WTC11 (cell line): ENCODE measurements around the gene PROM2. TPM values are rescaled to one million over a fixed set of nuclear protein-coding genes. Genes with fewer than 3 reads are reported as not detected.

Experiments
- ATAC-seq: fragments of 200-7000 bp; cut with Tn5 transposase; 2 replicates; pipeline ENCODE4 v1.10.0; 2021; ENCODE audit warnings: mild to moderate bottlenecking, moderate library complexity
- CTCF ChIA-PET: fragments of 300-600 bp; sonication (Branson Sonifier 250); formaldehyde crosslinking; loops from one replicate; lab custom pipeline; 2021; ENCODE audit warnings: antibody characterized with exemption; lab: Charles Lee
- POLR2A ChIA-PET: fragments of 350-600 bp; sonication (Branson Sonifier 250); formaldehyde crosslinking; loops from one replicate; lab custom pipeline; 2021; ENCODE audit warnings: antibody characterized with exemption; lab: Charles Lee
- DNase-seq: peaks from one replicate; pipeline ENCODE4 v3.0.0; 2021; ENCODE audit warnings: low spot score
- H3K27ac Mint-ChIP-seq: 2 replicates; pipeline ENCODE4 v1.8.0; 2021; ENCODE audit warnings: mixed read lengths
- H3K27me3 Mint-ChIP-seq: 2 replicates; pipeline ENCODE4 v1.8.0; 2021; ENCODE audit warnings: low read depth, mild to moderate bottlenecking, moderate library complexity, mixed read lengths
- H3K36me3 Mint-ChIP-seq: 2 replicates; pipeline ENCODE4 v1.8.0; 2021; ENCODE audit warnings: mixed read lengths
- H3K4me1 Mint-ChIP-seq: 2 replicates; pipeline ENCODE4 v1.8.0; 2022; ENCODE audit warnings: mixed read lengths
- H3K4me3 Mint-ChIP-seq: 2 replicates; pipeline ENCODE4 v1.8.0; 2021; ENCODE audit warnings: mild to moderate bottlenecking, moderate library complexity, mixed read lengths
- H3K9me3 Mint-ChIP-seq: 2 replicates; pipeline ENCODE4 v1.8.0; 2021; ENCODE audit warnings: mixed read lengths
- AR ChIP-seq: fragments of 250-450 bp; sonication (Bioruptor Pico); IDR thresholded peaks from 2 replicates; pipeline ENCODE4 v1.9.0; 2021; ENCODE audit warnings: mild to moderate bottlenecking
- ATF3 ChIP-seq: sonication (generic); formaldehyde crosslinking; conservative IDR thresholded peaks from 2 replicates; pipeline ENCODE4 v1.8.1; 2022; ENCODE audit warnings: mild to moderate bottlenecking, missing genetic modification reagents
- CREB1 ChIP-seq: sonication (generic); formaldehyde crosslinking; IDR thresholded peaks from 2 replicates; pipeline ENCODE4 v1.8.0; 2023; ENCODE audit warnings: mild to moderate bottlenecking, missing genetic modification reagents
- CREM ChIP-seq: sonication (generic); formaldehyde crosslinking; IDR thresholded peaks from 2 replicates; pipeline ENCODE4 v1.8.1; 2022; ENCODE audit warnings: mild to moderate bottlenecking, missing genetic modification reagents, moderate library complexity
- E2F4 ChIP-seq: sonication (generic); formaldehyde crosslinking; IDR thresholded peaks from 2 replicates; pipeline ENCODE4 v1.8.1; 2022; ENCODE audit warnings: low read depth, mild to moderate bottlenecking, moderate library complexity, missing genetic modification reagents, borderline replicate concordance
- ELF4 ChIP-seq: sonication (generic); formaldehyde crosslinking; IDR thresholded peaks from 2 replicates; pipeline ENCODE4 v1.8.1; 2022; ENCODE audit warnings: low read depth, mild to moderate bottlenecking, moderate library complexity, missing genetic modification reagents
- ETV6 ChIP-seq: sonication (generic); formaldehyde crosslinking; IDR thresholded peaks from 2 replicates; pipeline ENCODE4 v1.8.1; 2022; ENCODE audit warnings: mild to moderate bottlenecking, missing genetic modification reagents
- FOXJ3 ChIP-seq: sonication (generic); formaldehyde crosslinking; IDR thresholded peaks from 2 replicates; pipeline ENCODE4 v1.9.0; 2021; ENCODE audit warnings: missing genetic modification reagents, mild to moderate bottlenecking, borderline replicate concordance
- GABPB1 ChIP-seq: sonication (generic); formaldehyde crosslinking; IDR thresholded peaks from 2 replicates; pipeline ENCODE4 v1.8.1; 2023; ENCODE audit warnings: mild to moderate bottlenecking, missing genetic modification reagents
- IRF2 ChIP-seq: sonication (generic); formaldehyde crosslinking; IDR thresholded peaks from 2 replicates; pipeline ENCODE4 v1.8.0; 2022; ENCODE audit warnings: low read depth, missing genetic modification reagents, borderline replicate concordance
- JUN ChIP-seq: sonication (generic); formaldehyde crosslinking; IDR thresholded peaks from 2 replicates; pipeline ENCODE4 v1.8.0; 2023; ENCODE audit warnings: mild to moderate bottlenecking, missing genetic modification reagents
- KAT7 ChIP-seq: sonication (generic); formaldehyde crosslinking; IDR thresholded peaks from 2 replicates; pipeline ENCODE4 v1.8.1; 2023; ENCODE audit warnings: missing genetic modification reagents, mild to moderate bottlenecking, borderline replicate concordance
- MLX ChIP-seq: sonication (generic); formaldehyde crosslinking; IDR thresholded peaks from 2 replicates; pipeline ENCODE4 v1.8.1; 2023; ENCODE audit warnings: mild to moderate bottlenecking, missing genetic modification reagents, moderate library complexity
- MXD4 ChIP-seq: fragments of 250-450 bp; sonication (Bioruptor Pico); IDR thresholded peaks from 2 replicates; pipeline ENCODE4 v1.8.0; 2021; ENCODE audit warnings: mild to moderate bottlenecking, moderate library complexity, borderline replicate concordance
- NFYB ChIP-seq: sonication (generic); formaldehyde crosslinking; conservative IDR thresholded peaks from 2 replicates; pipeline ENCODE4 v1.8.0; 2022; ENCODE audit warnings: low read depth, missing genetic modification reagents
- NR3C1 ChIP-seq: sonication (generic); formaldehyde crosslinking; conservative IDR thresholded peaks from 2 replicates; pipeline ENCODE4 v1.8.1; 2023; ENCODE audit warnings: low read depth, mild to moderate bottlenecking, missing genetic modification reagents
- PRDM15 ChIP-seq: sonication (generic); formaldehyde crosslinking; IDR thresholded peaks from 2 replicates; pipeline ENCODE4 v1.8.0; 2022; ENCODE audit warnings: missing genetic modification reagents
- SOX15 ChIP-seq: fragments of 250-450 bp; sonication (Bioruptor Pico); IDR thresholded peaks from 2 replicates; pipeline ENCODE4 v1.9.0; 2021; ENCODE audit warnings: mild to moderate bottlenecking
- ZBTB43 ChIP-seq: sonication (generic); formaldehyde crosslinking; IDR thresholded peaks from 2 replicates; pipeline ENCODE4 v1.8.1; 2023; ENCODE audit warnings: mild to moderate bottlenecking, missing genetic modification reagents
- ZNF416 ChIP-seq: fragments of 250-450 bp; sonication (Bioruptor Pico); IDR thresholded peaks from 2 replicates; pipeline ENCODE4 v1.9.0; 2021; ENCODE audit warnings: mild to moderate bottlenecking, inconsistent platforms
- total RNA-seq: library from RNA; stranded (reverse); gene quantifications from 3 replicates; pipeline ENCODE4 v1.2.3, GENCODE V29; 2021

Gene PROM2
- total RNA-seq, 1 experiment from 2014 or later, result 8.3 TPM

GRCh38 chr2:95308426-95308990 is 34.3 kb downstream of the PROM2 start (continued):
- TF ChIP-seq PRDM15 (CRISPR knock-in tag) (no peak), FOXJ3 (CRISPR knock-in tag) (no peak), E2F4 (no peak), IRF2 (CRISPR knock-in tag) (no peak), NFYB (CRISPR knock-in tag) (no peak), ATF3 (no peak), CREM (CRISPR knock-in tag) (no peak), JUN (CRISPR knock-in tag) (no peak), MXD4 (CRISPR knock-in tag) (no peak), ZNF416 (no peak)

GRCh38 chr2:95309599-95309998 is 35.4 kb downstream of the PROM2 start:
- ATAC-seq (no peak), DNase-seq (no peak)
- POLR2A ChIA-PET, result no interaction called here
- TF ChIP-seq ELF4 (CRISPR knock-in tag) (no peak), ZBTB43 (CRISPR knock-in tag) (no peak), GABPB1 (no peak), CREM (CRISPR knock-in tag) (no peak), NR3C1 (CRISPR knock-in tag) (no peak), ETV6 (no peak), MLX (CRISPR knock-in tag) (no peak), CREB1 (CRISPR knock-in tag) (no peak), AR (CRISPR knock-in tag) (no peak), SOX15 (CRISPR knock-in tag) (no peak), PRDM15 (CRISPR knock-in tag) (no peak), KAT7 (CRISPR knock-in tag) (no peak)
- H3K27ac Mint-ChIP-seq, result no peak overlapping the region
- CTCF ChIA-PET, result interaction anchor here (1.4 to 2.5 kb wide), 2 partner anchors 32 to 78 kb away, joined by 3 to 12 read pairs; no protein-coding TSS in a partner anchor
- H3K4me3 Mint-ChIP-seq, result no peak overlapping the region
- H3K9me3 Mint-ChIP-seq, result no peaks in the 10 kb centered on the region
- no peaks in the 10 kb centered on the region for H3K36me3 Mint-ChIP-seq
- H3K27me3 Mint-ChIP-seq, result no peaks in the 10 kb centered on the region
- no peaks in the 10 kb centered on the region; the same call in 1 of the 2 replicates for H3K4me1 Mint-ChIP-seq
